Medulla oblongata (tissue), 1 donor: ENCODE results near the gene DLL1.
A peak's percentile ranks its signal among the peaks of the same experiment; 100 is the strongest.
"Not testable (repeated sequence)": the region's sequence is repeated elsewhere in the genome, so short reads cannot be mapped to it uniquely, and the experiment has no call there.

Experiments used
- DNase-seq: peaks from one replicate; pipeline ENCODE4 v3.0.0-alpha.2; 2015; ENCODE audit errors: extremely low spot score

The DLL1 gene

DNA sequence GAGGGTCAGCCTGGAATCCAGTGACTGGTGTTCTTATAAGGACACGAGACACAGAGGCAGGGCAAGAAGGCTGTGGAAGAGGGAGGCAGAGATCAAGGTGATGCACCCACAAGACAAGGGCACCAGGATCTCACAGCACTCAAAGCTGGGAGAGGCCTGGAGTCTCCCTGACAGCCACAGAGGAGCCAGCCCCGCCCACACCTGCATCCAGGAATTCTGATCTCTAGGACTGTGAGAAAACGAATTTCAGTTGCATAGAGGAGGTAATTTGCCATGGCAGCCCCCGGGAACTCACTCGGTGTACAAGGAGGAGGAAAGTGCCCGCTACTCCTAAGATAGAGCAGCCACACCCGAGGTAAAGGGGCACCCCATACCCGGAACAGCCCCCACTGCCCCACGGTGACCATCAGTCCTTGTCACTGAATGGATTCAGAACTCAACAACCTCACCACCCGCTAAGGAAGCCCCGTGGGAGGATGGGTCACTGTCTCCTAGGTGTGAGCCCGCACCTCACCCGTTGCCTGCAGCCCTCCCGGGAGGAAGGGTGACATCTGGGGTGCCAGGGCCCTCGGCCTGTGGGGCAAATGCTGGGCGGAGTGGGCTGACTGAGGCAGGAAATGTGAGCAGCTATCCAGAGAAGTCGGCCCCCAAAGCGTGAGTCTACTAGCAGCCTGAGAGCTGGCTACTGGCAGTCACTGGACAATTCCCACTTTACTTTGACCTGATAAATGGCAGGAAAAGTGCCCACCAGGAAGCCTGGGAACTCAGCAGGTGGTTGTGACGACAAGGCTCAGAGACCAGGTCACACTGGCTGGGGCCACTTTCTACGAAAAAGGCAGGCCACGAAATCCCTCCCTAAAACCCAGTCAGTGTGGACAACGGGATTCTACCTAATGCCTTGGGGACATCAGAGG, 22.4 kb downstream of the DLL1 start:
- DNase-seq = no peak

DNA sequence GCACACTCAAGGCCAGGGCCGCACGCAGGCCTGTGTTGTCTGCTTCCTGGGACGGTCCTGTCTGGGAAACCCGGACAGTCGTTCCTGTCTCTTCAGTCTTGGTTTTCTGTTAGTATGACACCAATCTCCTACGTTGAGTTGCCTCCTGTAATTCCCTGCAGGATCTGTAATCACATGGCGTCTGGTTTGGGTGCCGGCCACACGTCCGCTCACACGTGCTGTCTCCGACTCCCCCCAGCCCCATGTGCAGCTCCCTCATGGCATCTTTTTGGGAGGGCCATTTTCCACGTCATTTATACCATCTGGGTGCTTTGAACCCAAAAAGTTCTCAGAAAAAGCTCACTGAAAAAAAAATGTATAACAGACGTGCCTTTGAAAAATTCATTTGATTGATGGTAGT, 23.2 kb downstream of the DLL1 start:
- DNase-seq = no peak

DNA sequence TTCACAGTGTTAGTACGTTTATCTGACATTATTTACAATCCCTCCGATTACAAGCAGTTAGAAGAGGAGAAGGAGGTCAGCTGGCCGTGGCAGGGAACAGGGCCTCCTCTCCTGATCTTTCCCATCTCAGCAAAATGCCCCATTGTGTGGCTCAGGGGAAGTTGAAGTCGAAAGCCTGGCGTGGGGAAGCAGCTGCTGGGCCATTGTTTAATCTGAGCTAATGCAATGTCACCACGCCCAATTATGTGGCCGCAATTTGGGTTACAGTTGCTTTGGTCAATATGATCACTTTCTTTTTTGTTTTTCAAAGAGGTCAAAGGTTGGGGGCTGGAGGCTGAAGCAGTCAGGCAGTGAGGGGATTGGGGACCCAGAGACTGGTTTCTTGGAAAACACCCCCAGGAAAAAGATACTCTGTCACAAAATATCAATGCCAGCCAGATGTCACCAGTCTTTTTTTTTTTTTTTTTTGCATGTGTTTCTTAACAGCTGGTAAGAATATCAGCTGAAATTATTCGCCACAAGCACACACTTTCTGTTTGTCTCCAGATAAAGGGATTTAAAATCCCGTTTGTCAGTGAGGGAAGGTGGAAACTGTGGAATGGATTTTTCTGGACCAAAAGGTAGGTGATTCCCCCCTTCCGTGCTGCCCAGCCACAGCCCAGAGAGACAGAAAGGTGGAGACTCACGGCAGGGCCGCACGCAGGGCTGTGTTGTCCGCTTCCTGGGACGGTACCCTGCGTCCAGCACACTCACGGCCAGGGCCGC, 24.6 kb downstream of the DLL1 start:
- peak; percentile 88 for DNase-seq

DNA sequence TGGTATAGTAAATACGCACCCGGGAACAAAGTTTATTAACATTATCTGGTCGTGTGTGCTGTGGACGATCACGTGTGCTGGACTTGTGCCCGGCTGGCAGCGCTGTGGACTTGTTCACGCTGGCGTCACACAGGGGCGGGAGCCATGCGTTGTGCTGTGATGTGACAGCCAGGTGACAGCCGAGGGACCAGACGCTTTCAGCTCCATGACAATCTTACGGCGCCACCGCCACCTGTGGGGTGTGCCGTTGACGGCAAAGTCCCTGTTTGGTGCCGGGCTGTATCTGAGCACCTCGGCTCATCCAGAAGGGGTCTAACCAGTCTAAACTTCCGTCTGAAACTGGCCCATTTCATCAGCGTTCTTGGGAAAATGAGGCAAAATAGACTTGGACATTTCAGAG, 25.2 kb downstream of the DLL1 start:
- DNase-seq = peak; percentile 83

DNA sequence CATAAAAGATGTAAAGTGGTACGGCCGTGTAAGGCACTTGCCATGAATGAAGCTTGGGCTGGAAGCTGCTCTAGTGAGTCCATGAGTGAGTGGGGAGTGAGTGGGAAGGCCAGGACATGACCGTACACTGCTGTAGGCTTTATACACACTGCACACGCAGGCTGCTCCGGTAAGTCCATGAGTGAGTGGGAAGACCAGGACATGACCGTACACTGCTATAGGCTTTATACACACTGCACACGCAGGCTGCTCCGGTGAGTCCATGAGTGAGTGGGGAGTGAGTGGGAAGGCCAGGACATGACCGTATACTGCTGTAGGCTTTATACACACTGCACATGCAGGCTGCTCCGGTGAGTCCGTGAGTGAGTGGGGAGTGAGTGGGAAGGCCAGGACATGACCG, 26.2 kb downstream of the DLL1 start:
- DNase-seq = not testable (repeated sequence)

DNA sequence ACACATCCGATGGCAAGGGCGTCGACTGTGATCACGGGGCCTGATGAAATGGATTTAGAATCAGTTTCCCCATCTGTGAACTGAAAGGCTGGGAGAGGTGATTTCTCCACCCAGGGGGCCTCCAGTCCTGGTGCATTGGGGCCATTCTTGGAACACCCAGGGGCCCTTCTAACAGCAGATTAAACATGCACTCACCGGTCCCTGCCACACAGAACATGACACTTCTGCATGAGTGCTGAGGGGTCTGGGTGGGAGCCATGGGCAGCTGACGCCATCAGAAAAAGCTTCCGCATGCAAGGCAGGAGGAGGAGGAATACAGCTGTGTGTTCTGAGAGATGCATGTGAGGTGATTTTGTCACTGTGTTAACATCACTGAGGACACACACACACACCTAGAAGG, 26.8 kb downstream of the DLL1 start:
- no peak for DNase-seq

DNA sequence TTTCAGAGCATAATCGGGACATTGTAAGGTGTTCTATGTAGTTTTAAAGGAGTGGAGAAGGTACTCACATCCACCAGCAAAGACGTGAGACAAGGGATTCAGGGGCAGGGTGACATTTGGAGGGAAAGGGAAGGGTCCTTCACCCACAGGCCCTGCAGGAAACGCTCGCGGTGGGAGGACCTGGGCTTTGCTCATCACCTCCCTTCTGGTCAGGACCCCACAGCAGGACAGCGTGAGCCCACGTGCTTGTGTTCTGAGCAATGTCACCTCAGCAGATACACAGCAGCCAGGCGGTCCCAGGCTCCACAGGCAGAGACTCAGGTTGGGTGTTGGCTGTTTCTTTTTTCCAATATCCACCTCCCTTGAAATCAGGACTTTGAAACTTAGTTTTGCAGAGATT, 27.5 kb downstream of the DLL1 start:
- no peak for DNase-seq

DNA sequence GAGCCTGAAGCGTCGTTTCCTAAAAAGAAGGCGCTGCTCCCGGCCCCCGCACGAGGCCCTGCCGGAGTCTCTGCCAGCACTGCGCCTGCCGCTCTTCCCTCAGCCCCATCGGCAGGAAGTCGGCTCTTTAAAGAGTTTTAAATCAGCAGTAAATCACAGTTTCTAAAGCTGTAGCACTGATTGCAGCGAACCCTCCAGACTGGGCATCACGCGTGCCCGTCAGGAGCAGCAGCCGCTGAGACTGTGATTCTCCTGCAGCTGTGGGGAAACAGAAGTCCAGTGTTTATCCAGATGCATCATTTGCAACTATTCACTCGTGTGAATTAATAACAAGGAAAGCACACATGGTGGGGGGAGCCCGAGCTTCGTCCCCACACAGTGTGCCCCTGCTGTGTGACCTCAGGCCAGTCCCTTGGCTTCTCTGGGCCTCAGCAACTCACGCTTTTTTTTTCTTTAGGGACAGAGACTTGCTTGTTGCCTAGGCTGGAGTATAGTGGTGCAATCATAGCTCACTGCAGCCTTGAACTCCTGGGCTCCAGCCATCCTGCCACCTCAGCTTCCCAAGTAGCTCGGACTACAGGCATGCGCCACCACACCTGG, 28.3 kb downstream of the DLL1 start:
- DNase-seq = peak; percentile 66

DNA sequence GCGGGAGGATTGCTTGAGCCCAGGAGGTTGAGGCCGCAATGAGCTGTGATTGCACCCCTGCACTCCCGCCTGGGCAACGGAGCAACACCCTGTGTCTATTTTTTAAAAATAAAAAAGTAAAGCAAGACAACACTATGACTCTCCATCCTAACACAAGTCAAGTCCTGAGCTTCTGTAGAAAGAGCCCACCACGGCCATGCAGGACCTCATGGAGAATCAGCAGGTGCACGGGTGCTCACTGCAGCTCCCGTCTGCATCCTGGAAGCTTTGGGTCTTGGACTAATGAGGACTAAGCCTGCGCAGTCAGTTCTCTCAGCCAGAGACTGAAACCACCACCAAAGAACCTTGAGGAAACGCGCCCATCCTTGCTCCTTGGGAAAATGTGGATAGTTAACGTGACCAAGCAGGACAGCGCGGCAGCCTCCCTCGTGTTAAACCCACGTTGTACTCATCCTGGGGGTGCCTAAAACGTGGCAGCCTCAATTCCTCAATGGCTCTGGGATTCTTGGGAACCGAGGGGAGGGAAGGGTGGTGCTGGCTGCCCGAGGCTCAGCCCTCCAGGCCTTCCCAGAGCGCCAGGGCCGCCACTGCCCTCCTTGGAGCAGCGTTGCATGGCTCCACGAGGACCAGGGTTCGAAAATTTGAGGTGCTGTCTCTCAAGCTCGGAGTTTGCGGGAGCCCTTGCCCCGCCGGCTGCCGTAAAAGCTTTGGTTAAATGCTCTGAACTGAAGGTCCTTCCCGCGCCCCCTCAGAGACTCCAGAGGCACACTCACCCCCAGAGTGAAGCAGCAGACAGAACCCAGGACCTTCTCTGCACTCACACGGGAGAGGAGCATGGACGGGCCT, 29.0 kb downstream of the DLL1 start:
- no peak for DNase-seq

DNA sequence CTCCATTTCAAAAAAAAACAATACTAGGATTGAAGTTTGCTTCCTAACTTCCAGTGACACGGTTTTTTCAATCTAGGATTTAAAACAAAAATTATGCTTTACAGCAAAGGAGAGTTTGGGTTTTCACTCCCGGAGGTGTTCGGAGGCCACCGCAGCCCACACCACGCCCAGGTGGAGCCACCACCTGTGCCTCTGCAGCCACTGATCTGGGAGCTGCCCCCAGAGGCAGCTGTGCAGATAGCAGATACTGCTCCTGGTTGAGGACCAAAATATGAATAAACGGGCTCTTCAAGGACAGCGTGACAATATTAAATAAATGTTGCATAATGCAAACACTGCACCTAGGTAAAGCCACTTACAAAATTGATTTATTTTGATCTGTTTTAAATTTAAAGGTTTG, 30.2 kb downstream of the DLL1 start:
- no peak for DNase-seq

DNA sequence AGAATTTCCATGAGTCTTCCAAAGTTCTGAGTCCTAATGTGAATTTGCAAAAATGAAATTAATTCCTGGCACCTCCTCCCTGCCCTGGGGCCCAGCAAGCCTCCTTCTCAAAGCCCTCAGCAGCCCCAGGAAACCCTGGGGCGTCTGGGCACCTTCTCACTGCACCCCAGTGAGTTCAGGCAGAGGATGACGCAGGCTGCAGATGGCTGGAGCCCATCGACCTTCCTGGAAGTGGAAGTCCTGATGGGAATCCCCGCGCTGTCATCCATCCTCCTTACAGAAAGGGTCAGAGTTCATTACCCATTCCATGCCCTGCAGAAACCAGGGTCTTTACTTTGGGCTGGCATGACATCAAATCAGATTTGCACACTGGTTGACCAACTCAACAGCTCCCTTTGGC, 31.6 kb downstream of the DLL1 start:
- DNase-seq = no peak

DNA sequence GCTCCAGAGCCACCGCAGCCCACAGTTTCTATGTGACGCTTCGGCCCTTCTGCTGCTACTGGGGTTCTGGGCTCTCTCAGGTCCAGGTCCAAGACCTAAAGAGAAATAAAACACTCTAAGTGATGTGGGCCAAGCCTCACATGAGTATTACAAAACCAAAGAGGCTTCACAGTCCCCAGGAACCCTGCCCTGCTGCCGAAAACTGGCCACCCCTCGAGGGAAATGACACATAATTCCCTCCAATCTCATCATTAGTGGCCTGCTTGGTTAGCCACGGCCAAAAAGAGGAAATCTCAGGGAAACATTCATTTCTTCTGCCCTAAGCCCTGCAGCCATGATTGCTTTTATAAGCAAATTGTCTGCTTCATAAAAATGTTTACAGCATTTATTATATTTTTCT, 32.5 kb downstream of the DLL1 start:
- DNase-seq = no peak

DNA sequence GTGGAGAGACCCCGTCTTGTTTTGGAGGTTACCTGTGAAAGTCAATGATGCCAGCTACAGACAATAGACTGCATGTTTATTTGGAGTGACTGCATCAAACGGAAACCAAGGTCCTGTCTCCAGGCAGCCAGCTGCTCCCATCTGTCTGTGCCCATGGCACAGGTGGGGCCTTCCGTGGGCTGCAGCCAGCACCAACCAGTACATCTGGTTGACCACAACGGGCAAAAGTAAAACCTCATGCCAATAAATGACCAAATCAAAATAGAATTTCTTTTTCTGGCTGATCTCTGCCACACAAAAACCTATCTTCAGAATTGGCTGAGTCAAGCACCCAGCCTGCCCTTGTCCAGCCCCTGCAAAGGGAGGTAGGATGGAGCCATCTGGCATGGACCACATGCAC, 33.5 kb downstream of the DLL1 start:
- no peak for DNase-seq

DNA sequence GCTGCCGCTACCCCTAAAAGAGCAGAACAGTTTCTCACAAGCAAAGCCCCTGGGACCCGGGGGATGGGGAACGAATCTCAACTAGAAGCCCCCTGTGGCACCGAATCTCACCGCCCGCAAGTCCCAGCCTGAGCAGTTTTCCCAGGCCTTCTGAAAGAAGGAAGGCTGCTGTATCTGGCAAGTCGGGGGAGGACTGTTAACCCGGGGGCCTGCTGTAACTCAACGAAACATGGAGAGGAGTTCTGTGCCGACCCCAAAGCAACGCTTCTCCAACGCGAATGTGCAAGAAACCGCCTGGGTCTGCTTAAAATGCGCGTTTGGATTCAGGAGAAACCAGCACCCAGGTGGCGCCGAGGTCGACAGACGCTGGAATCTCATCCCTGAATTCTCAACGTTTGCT, 34.2 kb downstream of the DLL1 start:
- DNase-seq = no peak

DNA sequence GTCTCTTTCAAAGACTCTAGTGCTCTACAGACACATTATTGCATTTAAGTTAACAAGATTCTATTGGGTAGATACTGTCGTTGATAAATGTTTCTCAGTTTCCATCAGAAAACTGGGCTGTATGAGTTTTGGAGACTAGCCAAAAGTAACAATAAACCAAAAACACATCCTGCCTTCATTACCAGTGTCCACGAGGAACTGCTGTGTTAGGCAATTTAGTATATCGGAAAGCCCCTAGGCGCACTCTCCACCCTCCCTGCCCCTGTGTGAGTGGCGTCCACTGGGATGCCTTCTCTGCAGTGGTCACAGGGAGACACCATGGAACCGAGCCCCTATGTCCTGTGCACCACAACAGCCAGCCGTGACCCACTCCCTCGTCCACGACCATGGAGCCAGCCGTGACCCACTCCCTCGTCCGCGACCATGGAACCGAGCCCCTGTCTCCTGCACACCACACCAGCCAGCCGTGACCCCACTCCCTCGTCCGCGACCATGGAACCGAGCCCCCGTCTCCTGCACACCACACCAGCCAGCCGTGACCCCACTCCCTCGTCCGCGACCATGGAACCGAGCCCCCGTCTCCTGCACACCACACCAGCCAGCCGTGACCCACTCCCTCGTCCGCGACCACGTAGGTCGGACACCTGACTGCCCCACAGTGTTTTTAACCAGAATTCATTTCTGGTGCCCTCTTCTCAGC, 35.3 kb downstream of the DLL1 start:
- no peak for DNase-seq

DNA sequence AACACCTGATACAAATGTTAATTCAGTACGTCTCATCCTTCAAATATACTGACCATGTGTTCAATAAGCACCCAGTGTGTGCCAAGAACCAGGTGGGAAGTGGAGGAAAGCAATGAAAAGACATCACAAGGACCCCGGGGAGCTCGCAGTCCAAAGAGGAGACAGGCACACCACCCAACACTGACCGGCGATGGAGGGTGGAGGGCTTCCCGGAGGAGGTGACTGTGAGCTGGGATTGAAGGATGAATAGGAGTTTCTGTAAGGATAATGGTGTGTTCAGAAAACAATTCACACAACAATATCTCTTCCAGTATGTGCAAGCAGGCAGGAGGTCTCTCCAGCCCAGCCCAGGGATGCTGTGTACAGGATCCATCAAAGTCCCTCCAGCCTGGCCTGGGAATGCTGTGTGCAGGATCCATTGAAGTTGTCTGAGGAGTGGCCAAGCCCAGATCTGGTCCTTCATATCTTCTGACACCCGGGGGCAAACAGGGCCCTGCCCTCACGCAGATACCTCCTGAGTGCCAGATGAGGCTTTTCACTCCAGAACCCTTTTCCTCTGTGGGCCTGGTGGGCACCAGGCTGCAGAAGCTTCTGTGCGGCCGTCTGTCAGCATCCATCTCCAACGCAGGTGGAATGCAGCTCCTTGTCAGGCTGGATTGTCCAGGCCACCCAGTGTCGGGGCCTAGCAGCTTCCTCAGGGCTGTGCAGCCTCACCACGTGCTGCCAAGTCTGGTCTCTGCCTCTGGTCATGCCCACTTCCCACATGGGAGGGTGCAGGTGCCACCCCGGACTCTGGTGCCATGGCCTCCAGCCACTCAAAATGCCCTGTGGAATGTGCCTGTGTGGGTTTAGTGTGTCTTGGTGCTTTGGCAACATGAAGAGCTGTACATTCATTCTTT, 36.3 kb downstream of the DLL1 start:
- DNase-seq = no peak

DNA sequence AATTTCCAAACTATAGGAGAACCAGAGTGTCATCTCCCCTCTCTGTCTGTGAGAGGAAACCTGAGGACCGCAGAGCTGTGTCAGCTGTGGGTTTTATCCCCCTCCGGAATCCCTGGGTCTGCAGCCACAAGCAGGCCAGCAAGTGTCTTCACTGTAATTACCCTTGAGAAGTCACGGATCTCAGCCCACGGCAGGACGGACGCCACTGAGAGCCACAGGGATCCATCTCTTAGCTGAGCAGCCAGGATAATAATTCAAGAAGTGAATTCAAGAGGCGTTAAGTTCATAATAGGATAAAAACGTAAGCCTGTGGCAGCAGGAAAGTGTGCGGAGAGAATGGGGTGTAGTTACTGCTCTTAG, 37.0 kb downstream of the DLL1 start:
- DNase-seq = no peak

DNA sequence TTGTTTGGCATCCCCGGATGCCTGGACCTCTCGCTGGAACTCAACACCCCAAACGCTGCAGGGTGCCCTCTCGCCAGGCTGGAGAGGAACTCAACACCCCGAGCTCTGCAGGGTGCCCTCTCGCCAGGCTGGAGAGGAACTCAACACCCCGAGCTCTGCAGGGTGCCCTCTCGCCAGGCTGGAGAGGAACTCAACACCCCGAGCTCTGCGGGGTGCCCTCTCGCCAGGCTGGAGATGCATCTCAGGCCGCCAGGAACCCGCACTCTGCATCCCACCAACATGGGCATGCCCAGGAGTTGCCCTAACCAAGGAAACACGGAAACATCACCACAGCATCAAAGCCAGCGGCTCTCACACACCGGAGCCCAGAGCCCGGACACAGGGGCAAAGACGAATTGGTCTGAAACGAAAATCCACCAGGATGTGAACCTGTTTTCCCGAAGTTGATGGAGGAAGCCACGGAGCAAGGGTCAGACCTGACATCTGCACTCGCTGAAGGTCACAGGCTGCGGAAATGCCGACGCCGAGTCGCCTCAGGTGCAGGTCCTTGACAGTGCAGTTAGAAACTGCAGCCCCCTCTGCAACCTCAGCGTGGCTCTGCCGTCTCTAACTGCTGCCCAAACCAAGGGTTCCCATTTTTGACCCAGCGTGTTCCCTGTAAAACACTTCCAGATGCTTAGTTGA, 37.5 kb downstream of the DLL1 start:
- no peak for DNase-seq

DNA sequence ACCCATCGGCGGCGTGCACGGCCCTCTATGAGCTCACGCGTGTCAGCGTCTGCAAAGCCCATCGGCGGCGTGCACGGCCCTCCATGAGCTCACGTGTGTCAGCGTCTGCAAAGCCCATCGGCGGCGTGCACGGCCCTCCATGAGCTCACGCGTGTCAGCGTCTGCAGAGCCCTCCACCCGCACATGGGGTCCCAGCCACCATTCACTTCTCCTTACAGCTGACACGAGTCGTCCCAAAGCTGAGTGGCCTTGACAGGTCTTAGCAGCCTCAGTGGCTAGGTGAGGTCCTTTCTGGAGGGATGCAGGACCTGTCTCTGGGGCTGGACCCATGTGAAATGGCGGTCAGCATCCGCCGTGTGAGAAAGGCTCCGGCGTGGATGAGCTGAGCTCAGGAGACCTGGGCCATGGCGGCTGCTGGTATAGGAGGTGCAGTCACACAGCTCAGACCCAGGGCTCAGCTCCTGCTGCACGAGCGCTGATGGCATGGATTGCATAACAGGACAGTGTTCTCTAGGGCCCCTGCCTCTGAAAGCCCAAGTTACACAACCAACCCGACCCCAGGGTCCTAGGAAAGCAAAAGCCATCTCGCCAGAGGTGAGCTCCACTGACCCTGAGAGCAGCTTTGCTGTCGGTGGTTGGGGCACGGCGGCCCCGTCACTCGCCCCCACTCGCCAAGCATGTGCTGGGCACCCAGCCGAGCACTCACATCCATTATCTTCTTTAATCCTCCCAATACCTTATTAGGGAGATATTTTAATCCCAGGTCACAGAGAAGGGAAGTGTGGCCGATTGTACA, 38.9 kb downstream of the DLL1 start:
- DNase-seq = no peak
